Gastroesophageal sphincter (tissue), 4 donors: ENCODE data around the gene CAPN10. TPM values are rescaled to one million over a fixed set of nuclear protein-coding genes. Genes with fewer than 3 reads are reported as not detected.

Experiments used
- ATAC-seq: fragments of 150-250 bp; one replicate; pipeline ENCODE4 v1.9.1; 2016; ENCODE audit warnings: mild to moderate bottlenecking, moderate library complexity
- H3K27ac ChIP-seq, 4 donors: fragments of 200-600 bp; sonication (generic) in 3 of 4; 1 replicate in 3 of 4; 2 replicates in 1 of 4; pipeline ENCODE4 v1.5.1; 2016 to 2019
- H3K27me3 ChIP-seq: fragments of 200-600 bp; sonication (generic); one replicate; pipeline ENCODE4 v1.5.1; 2019
- H3K36me3 ChIP-seq, 2 donors: fragments of 200-600 bp; sonication (generic); one replicate each; pipeline ENCODE4 v1.5.1; 2019; ENCODE audit warnings: control low read depth in 1 of 2
- H3K4me1 ChIP-seq, 3 donors: fragments of 200-600 bp; sonication (generic); 1 replicate in 2 of 3; 2 replicates in 1 of 3; pipeline ENCODE4 v1.5.1; 2016 to 2019; ENCODE audit warnings: control low read depth in 2 of 3
- H3K4me3 ChIP-seq, 2 donors: fragments of 200-600 bp; sonication (generic); one replicate each; pipeline ENCODE4 v1.5.1; 2019; ENCODE audit warnings: mild to moderate bottlenecking in 1 of 2, moderate library complexity in 1 of 2
- H3K9me3 ChIP-seq, 3 donors: fragments of 200-600 bp; sonication (generic); one replicate each; pipeline ENCODE4 v1.5.1; 2017 to 2019; ENCODE audit warnings: control low read depth in 2 of 3
- CTCF ChIP-seq, 4 experiments: fragments of 200-600 bp in 2 of 4; fragments of 450-650 bp in 2 of 4; sonication (generic) in 1 of 4; IDR thresholded peaks; one replicate each; pipeline ENCODE4 v1.5.1; 2017 to 2019; ENCODE audit warnings: antibody characterized with exemption in 4 of 4, mild to moderate bottlenecking in 2 of 4, moderate library complexity in 2 of 4
- EP300 ChIP-seq: sonication (generic); formaldehyde crosslinking; IDR thresholded peaks from one replicate; pipeline ENCODE4 v1.6.1; 2017; ENCODE audit warnings: antibody characterized with exemption, mild to moderate bottlenecking
- POLR2A ChIP-seq, 2 donors: fragments of 450-650 bp; IDR thresholded peaks; one replicate each; pipeline ENCODE4 v1.6.1; 2017; ENCODE audit warnings: antibody characterized with exemption in 2 of 2, mild to moderate bottlenecking in 2 of 2, moderate library complexity in 1 of 2
- POLR2AphosphoS5 ChIP-seq: sonication (generic); formaldehyde crosslinking; IDR thresholded peaks from one replicate; pipeline ENCODE4 v1.6.1; 2017; ENCODE audit warnings: antibody characterized with exemption
- WGBS, 2 donors: methylation state at CpG; one replicate each; pipeline ENCODE4 v1.1.5; 2018; ENCODE audit warnings: low coverage in 1 of 2; 5-methylcytosine and 5-hydroxymethylcytosine counted together
- total RNA-seq, 4 donors: library from RNA; depleted of rRNA; stranded (reverse); fragments of >200 nt; gene quantifications; one replicate each; pipeline ENCODE4 v1.1.0, GENCODE V29; 2016

The CAPN10 gene
- total RNA-seq, 4 donors from 2014 or later = 19.2 to 34.7 (median 23.2) TPM

- Histone ChIP-seq H3K9me3 (no peaks in the 10 kb centered on the region), H3K4me1 (peaks cover 0 to 10% (median 0%) of the 10 kb centered on the region in 3 donors), H3K4me3 (no peak overlapping the region), H3K27me3 (no peaks in the 10 kb centered on the region), H3K27ac (no peak overlapping the region), H3K36me3 (peaks cover 0 to 55% of the 10 kb centered on the region in 2 donors)
- ATAC-seq = no peak
- WGBS, 2 donors = 57 to 99% methylated on average over 2 to 13 of the region's 32 CpGs
- TF ChIP-seq EP300 = no peak
- TF ChIP-seq CTCF (IDR thresholded peaks at IDR 0.05) = no peak
- no peak for TF ChIP-seq POLR2A (IDR thresholded peaks at IDR 0.05)
- TF ChIP-seq POLR2AphosphoS5 = no peak
These were observed 15.9 kb downstream of the CAPN10 start for GRCh38 chr2:240602266-240603050.

GRCh38 chr2:240603081-240603835, 16.7 kb downstream of the CAPN10 start:
- Histone ChIP-seq H3K9me3 (no peaks in the 10 kb centered on the region), H3K4me3 (no peak overlapping the region), H3K36me3 (peaks cover 0 to 47% of the 10 kb centered on the region in 2 donors), H3K27ac (no peak overlapping the region), H3K27me3 (no peaks in the 10 kb centered on the region), H3K4me1 (peaks cover 0 to 9% (median 0%) of the 10 kb centered on the region in 3 donors)
- no peak for ATAC-seq
- no peak for TF ChIP-seq CTCF (IDR thresholded peaks at IDR 0.05)
- no peak for TF ChIP-seq EP300
- no peak for TF ChIP-seq POLR2AphosphoS5
- no peak for TF ChIP-seq POLR2A (IDR thresholded peaks at IDR 0.05)
- WGBS, 2 donors = 93 to 100% methylated on average over 1 to 3 of the region's 22 CpGs

GRCh38 chr2:240603846-240604245, 17.3 kb downstream of the CAPN10 start:
- H3K36me3 ChIP-seq = peaks cover 0 to 41% of the 10 kb centered on the region in 2 donors
- no peaks in the 10 kb centered on the region for H3K27me3 ChIP-seq
- no peak overlapping the region for H3K4me3 ChIP-seq
- 82% methylated on average over 5 of the region's 10 CpGs; no CpG with 5 or more reads in 1 of the 2 donors for WGBS, 2 donors
- TF ChIP-seq POLR2A (IDR thresholded peaks at IDR 0.05) (no peak), POLR2AphosphoS5 (no peak), CTCF (IDR thresholded peaks at IDR 0.05) (no peak), EP300 (no peak)
- H3K27ac ChIP-seq = no peak overlapping the region
- ATAC-seq = no peak
- H3K4me1 ChIP-seq = peaks cover 0 to 9% (median 0%) of the 10 kb centered on the region in 3 donors
- H3K9me3 ChIP-seq = no peaks in the 10 kb centered on the region

GRCh38 chr2:240604291-240604938, 17.9 kb downstream of the CAPN10 start:
- Histone ChIP-seq H3K4me1 (peaks cover 0 to 9% (median 0%) of the 10 kb centered on the region in 3 donors), H3K36me3 (peaks cover 0 to 35% of the 10 kb centered on the region in 2 donors), H3K27me3 (no peaks in the 10 kb centered on the region), H3K4me3 (no peak overlapping the region), H3K27ac (no peak overlapping the region), H3K9me3 (no peaks in the 10 kb centered on the region)
- TF ChIP-seq EP300 = no peak
- TF ChIP-seq POLR2AphosphoS5 = peak; percentile 9
- peak in 3 of 4 experiments; percentile 43 to 55 (median 47) for TF ChIP-seq CTCF (IDR thresholded peaks at IDR 0.05)
- no peak for TF ChIP-seq POLR2A (IDR thresholded peaks at IDR 0.05)
- WGBS, 2 donors = 34 to 68% methylated on average over 4 to 8 of the region's 11 CpGs
- peak; percentile 62 for ATAC-seq
